Activated CD4-positive, CD25-positive, alpha-beta regulatory T cell treated with anti-CD3 and anti-CD28 coated beads, Interleukin-2, amount 50 U/mL, for 16 hours (primary cell): Measurements from ENCODE around the gene TCP1.
"Not testable (repeated sequence)": the region's sequence is repeated elsewhere in the genome, so short reads cannot be mapped to it uniquely, and the experiment has no call there.

Experiments used
- DNase-seq: peaks from one replicate; pipeline ENCODE4 v3.0.0-alpha.2; 2020; ENCODE audit warnings: low read depth, low spot score

Gene TCP1

DNA sequence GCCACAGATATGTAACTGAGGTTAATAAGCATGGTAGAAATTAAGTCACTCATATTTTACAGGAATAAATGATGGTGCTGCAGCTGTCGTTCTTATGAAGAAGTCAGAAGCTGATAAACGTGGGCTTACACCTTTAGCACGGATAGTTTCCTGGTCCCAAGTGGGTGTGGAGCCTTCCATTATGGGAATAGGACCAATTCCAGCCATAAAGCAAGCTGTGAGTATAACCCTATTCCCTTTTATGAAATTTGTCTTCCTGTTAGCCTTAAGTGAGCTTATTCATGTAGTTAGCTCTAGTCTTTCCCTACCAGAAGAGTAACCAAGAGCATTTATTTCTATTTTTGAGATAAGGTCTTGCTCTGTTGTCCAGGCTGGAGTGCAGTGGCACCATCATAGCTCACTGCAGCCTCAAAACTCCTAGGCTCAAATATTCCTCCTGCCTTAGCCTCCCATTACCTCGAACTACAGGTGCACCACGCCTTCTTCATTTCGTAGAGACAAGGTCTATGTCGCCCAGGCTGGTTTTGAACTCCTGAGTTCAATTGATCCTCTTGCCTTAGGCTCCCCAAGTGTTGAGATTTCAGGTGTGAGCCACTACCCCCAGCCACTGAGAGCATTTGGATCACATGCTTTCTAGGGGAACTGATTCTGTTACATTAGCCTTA, 12.0 kb downstream of the TCP1 start:
- DNase-seq: no peak

DNA sequence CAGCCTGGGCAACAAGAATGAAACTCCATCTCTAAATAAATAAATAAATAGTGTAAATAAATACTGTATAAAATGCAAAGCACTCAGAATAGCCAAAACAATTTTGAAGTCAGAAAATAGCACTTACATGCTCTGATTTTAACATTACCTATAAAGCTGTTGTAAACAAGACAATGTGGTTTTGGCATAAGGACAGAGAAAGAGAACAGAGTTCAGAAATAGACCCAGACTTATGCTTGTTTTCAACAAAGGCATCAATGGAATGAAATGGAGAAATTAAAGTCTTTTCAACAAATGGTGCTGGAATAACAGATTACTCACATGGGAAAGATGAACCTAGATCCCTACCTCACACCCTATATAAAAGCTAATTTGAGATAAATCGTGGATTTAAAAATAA, 17.2 kb downstream of the TCP1 start:
- no peak for DNase-seq

DNA sequence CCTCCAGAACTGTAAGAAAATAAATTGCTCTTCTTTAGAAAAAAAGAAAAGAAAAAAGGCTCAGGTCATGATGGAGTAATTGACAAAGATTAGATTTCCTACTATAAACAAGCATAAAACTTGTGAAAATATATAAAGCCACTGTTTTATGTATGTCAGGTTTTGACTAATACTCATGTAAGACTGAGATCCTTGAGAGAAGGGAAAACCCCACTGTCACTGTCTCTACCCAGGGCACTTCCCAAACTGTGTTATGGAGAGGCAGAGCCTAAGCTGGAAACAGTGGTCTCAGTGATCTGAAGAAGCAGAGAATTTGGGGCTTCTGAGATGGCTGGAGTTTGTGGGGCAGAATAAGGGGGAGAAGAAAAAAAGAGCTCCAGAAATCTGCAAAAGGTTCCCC, 19.9 kb downstream of the TCP1 start:
- no peak for DNase-seq

DNA sequence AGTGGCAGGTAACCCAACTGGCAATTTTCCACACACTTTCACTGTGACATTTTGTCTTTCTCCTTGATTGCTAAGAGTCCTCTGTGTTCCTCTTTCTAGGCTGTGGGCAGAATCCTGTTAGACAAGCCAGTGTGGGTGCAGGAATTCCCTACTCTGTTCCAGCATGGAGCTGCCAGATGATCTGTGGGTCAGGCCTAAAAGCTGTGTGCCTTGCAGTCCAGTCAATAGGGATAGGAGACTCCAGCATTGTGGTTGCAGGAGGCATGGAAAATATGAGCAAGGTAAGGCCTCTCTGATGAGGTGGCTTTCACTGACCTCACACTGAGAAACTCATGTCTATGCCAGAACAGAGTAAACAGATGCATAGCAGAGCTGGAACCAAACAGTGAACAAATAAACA, 22.5 kb downstream of the TCP1 start:
- DNase-seq: no peak

DNA sequence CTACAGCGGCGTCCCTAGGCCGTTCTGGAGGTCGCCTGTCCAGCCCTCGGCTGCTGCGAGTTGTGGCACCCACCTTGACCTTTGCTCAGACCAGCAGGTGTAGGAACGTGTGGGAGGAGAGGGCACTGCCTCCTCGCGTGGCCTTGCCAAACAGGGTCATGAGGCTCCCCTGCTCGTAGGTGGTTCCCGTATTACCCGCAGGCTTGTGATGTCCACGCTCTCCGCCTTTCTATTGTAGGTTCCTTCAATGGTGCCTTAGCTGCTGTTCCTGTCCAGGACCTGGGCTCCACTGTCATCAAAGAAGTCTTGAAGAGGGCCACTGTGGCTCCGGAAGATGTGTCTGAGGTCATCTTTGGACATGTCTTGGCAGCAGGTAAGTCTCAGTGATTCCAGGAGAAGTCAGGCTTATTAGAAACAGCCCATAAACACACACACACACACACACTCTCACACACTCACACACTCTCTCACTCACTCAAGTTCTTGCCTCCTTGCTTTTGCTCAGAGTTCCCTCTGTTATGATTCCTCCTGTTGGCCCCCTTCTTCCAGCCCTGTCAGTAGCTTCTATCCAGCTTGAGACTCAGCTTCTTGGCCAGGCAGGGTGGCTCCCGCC, 26.6 kb downstream of the TCP1 start:
- DNase-seq: peak; percentile 2

DNA sequence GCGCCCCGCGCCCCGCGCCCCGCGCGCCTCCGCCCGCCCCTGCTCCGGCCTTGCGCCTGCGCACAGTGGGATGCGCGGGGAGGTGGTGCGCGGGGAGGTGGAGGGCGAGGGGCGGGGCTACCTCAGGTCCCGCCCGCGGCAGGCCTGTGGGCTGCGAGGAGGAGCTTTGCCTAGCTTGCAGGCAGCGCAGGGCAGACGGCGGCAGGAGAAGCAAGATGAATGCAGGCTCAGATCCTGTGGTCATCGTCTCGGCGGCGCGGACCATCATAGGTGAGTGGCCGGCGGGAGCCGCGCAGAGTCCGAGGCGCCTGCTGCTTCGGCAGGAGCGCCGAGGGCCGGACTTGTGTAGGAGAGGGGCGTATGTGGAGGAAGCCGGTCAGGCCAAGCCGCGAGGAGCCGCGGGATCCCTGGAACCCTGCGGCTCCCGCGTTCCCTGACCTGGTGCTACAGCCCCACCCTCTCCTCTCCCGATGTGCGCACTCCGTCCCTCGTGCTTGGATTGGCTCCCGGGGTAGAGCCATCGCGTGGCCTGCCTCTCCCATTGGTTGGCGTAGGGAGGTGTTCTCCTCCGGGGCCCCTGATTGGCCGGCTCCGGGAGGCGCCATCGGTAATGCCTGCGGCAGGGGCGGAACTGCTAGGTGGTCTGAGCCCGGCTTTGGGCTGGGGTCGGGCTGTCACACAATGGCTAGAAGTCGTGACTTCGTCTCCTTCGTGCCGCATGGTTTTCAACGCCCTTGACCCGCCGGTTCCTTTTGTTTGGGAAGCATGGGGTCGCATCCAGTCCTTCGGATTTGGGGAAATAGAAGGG, 27.3 kb downstream of the TCP1 start, which contains the start of gene ACAT2:
Gene ACAT2, plus strand, starts transcription at position 173 of the 808 bp plus-strand sequence. Its CDS starts 43 bp downstream, at position 216.
- DNase-seq: peak; percentile 87

DNA sequence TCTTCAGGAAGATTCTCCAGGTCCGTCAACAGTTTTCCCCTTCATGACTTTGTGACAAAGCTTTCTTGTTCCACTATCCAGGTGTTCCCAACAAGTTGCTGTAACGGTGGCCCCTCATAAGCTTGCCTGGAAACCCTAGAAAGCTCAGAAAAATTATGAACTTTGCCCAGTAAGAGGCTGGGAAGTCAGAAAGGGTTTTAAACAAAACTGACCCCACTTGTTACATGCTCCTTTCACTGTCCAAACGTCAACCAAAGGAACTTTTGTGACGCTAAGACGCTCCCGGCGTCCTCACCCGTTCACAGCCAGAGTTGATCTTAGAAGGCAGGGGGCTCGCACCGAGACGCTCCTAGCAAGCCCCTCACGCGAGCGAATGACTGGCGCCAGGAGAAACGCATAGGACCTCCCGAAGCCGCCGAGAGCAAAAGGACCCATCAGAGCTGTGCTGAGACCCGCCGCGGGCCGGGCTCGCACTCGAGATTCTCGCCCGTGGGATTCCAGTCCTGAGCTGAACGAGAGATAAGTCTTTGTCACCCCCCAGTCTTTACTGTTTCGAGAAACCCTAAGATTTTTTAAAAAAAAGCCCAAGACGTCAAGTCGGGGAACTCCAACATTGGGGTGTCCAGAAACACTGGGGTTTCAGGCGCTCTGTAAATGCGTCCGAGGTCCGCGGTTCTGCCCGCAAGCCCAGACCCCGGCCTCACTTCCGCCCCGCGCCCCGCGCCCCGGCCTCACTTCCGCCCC, 28.1 kb downstream of the TCP1 start:
- no peak for DNase-seq

DNA sequence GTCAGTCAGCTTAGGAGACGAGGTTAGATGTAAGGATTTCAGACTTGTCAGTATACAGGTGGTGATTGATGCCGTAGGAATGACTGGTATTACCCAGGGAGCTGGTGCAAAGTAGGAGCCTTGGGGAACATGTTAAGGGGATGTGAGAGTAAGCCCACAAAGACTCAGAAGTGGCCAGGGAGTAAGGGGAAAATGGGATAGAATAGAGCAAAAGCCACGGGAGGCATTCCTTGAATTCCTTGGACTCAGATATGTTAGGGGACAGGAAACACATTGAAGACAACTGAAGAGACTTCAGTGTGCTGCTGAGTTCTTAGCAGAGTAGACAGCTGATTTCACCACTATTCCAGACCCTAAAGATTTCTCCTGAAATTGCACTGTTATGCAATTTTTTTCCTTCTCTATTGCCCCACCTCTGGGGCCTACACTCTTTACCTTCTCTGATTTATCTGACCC, 28.8 kb downstream of the TCP1 start:
- DNase-seq: no peak

DNA sequence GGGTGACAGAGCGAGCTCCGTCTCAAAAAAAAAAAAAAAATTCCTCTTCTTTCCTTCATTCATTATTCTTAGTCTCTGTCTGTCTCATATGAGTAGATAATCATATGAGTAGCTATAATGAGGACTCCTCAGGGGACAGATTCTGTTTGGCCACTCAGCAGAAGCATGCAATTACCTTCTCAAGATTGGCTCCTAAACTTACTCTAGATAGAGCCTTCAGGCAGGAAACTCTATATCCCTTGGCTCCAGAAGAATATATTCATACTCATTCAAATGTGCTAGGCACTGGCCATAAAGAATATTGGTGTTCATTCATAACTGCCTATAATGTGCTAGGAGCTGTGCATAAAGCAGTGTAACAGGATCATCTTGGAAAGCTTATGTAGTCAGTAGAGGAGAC, 29.8 kb downstream of the TCP1 start:
- DNase-seq: no peak

DNA sequence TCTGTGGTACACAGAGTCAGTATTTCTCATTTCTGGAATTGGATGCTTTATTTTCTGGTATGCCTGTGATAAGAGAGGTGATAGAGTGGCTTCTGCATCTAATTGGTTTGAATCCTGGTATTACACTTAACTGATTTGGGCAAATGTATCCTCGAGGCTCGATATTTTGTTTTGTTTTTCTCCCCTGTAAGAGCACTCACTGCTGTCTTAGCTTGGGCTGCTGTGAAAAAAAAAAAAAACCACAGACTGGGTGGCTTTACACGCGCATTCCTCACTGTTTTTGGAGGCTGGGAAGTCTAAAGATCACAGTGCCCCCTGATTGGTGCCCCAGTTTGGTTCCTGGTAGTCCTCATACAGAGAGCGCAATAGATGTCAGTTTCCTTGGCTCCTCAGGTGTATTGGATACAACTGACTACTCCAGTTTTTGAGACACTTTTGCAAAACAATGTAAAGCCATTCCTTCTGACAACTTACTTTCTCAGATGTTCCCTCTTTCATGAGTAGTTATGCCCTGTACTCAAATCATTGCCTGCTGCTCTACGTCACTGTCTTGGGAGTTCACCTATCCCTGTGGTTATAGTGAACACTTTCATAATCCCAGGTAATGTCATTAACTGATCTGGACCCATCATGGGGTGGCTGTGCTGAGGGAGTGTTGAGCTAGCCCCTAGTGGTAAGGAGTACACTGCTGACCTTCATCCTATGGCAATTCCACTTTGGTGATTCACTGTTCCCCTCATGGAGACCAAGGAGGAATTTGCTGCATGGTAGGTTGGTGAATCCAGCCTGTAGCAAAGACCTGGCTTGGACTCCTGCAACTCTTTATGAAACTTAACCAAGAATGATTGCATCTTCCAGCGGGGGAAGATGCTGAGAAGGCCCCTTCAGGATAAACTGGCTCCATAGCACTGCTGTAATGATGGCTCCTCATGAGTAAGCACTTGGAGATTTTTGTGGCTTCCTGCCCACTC, 31.1 kb downstream of the TCP1 start:
- no peak for DNase-seq

DNA sequence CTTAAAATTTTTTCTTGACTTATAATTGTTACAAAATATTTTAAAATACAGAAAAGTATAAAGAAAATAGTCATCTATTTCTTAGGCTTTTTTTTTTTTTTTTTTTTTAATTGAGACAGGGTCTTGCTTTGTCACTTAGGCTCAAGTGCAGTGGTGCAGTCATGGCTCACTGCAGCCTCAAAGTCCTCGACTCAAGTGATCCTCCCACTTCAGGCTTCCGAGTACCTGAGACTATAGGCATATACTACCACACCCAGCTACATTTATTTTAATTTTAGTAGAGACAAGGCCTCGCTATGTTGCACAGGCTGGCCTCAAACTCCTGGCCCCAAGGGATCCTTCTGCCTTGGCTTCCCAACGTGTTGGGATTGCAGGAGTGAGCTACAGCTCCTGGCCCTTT, 32.9 kb downstream of the TCP1 start:
- no peak for DNase-seq

DNA sequence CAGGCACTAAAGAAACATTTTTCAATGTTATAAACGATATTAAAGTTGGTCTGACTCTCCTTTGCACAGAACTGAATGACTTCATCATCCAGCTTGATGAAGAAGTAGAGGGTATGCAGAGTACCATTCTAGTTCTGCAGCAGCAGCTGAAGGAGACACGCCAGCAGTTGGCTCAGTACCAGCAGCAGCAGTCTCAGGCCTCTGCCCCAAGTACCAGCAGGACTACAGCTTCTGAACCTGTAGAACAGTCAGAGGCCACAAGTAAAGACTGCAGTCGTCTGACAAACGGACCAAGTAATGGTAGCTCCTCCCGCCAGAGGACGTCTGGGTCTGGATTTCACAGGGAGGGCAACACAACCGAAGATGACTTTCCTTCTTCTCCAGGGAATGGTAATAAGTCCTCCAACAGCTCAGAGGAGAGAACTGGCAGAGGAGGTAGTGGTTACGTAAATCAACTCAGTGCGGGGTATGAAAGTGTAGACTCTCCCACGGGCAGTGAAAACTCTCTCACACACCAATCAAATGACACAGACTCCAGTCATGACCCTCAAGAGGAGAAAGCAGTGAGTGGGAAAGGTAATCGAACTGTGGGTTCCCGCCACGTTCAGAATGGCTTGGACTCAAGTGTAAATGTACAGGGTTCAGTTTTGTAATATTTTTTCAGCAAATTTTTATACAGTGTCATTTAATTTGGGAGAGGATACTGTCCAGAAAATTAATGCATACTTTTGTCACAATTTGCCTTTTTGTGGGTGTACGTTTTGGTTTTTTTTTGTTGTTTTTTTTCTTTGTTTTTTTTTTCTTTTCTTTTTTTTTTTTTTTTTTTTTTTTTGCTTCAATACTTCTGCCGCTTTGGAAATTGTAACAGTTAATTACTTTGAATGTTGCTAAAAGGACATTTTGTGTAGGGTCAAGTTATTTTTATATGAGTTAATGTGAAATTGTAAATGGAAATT, 34.2 kb downstream of the TCP1 start:
- no peak for DNase-seq

DNA sequence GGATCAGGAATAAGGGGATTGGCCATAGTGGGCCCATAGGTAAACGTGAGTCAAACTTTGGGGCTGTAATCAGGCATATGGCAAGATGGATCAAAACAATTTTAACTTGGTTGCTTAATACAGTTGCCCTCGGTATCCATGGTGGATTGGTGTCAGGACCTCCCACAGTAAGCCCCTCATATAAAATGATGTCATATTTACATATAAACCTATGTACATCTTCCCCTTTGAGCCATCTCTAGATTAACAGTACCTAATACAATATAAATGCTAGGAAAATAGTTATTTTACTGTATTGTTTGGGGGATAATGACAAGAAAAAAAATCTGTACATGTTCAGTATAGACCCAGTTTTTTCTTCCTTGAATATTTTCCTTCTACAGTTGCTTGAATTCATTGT, 35.0 kb downstream of the TCP1 start:
- no peak for DNase-seq

DNA sequence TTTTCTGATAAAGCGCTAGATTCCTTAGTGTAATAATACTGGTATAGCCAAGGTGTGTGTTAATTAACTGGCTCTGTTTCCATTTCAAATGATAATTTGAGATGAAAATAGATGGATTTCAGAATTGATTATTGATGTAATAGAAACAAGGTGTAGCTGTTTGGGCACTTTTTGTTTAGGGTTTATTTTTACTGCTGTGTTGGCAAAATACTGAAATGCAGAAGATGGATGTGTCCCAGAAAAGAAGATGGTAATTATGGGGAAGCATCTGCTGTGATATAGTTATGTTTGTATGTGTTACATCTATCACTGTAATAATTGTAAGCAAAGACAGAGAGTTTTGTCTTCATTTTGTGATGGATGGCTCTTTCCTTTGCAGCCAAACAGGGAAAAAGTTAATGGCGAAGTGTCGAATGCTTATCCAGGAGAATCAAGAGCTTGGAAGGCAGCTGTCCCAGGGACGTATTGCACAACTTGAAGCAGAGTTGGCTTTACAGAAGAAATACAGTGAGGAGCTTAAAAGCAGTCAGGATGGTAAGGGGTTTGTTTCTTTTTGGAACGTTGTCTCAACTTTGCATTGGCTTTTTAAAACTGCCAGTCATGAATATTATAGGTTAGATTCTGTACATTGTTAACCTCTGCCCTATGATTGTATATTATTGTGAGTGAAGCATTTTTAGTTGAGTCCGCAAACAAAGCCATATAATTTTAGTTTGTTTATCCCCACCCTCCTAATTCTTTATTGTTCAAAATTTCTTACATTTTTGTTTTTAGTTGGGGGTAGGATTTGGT, 36.1 kb downstream of the TCP1 start:
- no peak for DNase-seq

DNA sequence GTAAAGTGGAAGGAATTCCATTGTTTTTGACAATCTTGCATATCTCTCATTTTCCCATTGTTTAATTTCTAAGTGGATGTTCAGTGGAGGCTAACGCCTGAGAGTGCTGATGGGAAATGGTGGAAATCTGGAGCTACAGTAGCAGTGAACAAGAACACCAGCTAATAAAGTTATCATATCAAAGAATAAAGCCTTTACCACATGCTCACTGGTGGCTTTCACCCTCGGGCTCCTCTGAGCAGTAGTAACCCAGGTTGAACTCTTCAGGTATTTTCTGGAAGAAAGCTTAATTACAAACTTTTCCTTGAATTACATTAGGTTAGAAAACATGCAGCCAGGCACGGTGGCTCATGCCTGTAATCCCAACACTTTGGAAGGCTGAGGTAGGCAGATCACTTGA, 38.0 kb downstream of the TCP1 start:
- no peak for DNase-seq

DNA sequence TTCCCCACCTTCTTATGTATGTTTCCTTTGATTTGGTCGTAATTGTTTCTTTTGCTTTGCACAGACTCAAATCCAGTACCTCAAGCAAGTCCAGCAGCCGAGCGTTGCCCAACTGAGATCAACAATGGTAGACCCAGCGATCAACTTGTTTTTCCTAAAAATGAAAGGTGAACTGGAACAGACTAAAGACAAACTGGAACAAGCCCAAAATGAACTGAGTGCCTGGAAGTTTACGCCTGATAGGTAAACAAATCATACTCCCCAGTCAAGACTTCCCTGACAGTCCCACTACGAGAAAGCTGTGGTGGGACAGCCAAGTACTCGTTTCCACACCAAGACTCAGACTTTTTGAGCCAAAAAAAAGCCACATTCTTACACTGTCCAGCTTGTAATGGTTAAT, 41.3 kb downstream of the TCP1 start:
- not testable (repeated sequence) for DNase-seq

DNA sequence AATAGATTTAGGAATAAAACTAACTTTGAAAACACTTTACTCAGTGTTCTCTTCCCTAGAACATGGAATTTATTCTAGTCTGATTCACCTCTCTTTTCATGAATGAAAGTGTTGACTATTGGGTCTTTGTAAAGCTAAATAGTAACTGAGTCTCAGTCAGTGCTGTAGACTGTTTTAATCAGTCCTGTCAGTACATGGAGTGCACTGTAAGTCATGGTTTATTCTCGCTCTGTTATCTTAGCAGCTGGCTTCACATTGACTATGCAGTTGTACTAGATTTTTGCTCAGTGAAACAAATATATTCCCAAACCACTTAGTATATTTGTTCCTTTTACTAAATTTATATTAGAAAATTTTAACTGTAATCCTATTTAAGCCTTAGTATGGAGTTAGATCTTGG, 42.6 kb downstream of the TCP1 start:
- no peak for DNase-seq

DNA sequence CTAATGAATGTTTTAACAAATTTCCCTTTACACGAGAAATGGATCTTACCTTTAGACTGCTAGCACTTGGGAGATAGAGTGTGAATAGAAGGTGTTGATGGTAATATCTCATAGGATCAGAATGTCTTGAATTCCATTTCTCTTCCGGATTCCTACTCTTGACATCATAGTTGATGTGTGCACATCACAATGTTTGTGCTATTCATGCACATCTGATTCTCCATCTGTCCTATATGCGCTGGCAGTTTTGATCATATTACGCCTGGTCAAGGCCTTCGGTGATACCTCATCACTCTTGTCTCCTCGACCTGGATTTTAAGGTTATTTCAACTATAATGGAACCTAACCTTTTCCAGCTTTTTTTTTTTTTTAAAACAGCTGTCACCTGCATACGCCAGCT, 44.3 kb downstream of the TCP1 start:
- DNase-seq: no peak

DNA sequence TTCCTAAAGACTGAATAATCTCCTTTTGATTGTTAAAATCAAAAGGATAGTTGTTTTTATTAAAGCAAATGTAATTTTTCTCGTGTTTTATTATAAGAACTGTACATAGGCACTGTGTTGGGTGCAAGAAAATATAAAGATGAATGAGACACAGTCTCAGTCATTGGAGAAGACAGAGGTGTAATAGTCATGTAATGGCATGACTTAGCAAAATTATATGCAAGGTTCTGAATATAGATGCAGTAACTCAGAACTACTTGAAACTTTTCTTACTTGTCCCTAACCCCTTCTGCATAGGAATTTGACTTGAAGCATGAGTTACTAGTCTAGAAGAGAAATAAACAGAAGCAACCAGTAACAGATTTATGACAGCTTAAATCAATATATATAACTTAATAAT, 47.2 kb downstream of the TCP1 start:
- no peak for DNase-seq
